Measurements from ENCODE around the gene ABCF1. TPM values are rescaled to one million over a fixed set of nuclear protein-coding genes. Genes with fewer than 3 reads are reported as not detected.

ABCF1 gene
- total and polyA plus RNA-seq, 9 of the 15 experiments (the other 6 are each of a cell fraction or from before 2014, with no cell fraction given), result 41.6 to 193 (median 102) TPM

DNA sequence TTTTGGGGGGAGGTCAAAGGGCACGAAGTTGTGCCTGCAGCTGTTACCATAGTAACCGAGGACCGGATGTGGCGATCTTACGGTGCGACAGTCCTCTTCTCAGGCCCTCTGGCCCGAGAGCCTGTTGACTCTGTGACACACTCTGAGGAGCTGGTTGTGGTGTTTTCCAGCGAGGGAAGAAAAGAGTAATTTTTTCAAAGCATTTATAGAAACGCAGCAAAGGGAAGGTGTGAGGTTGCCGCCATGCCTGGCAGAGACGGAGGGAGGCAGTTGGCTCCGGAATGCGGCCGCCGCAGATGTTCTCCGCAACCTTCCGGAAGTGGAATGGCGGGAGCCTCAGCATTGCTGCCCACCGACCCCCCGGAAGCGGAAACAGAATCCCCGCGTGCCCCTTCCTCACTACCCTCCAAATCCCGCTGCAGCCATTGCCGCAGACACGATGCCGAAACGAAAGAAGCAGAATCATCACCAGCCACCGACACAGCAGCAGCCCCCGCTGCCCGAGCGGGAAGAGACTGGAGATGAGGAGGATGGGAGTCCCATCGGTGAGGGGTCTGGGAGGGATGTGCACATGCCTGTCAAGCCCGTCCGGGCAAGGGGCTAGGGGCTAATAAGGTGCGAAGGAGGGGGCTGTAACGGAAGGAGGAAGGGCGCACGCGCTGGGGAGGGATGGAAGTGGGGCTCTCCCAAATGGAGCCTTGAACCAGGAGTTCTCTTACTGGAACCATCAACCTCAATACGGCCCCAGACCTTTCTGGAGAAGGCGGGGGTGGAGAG is 14.1 kb upstream of the ABCF1 start, which contains the start of gene PRR3 (continued):
- peak; percentile 76 for TF ChIP-seq HDAC8 (tag; IDR thresholded peaks at IDR 0.05)
- no peak for TF ChIP-seq TAF15 (IDR thresholded peaks at IDR 0.05; ENCODE audit: low read depth, low read length)
- TF ChIP-seq LARP7 (IDR thresholded peaks at IDR 0.05), result 0 out of 2 replicates have a peak, but pooled peaks have one; percentile 43
- TF ChIP-seq, protein P1, sequence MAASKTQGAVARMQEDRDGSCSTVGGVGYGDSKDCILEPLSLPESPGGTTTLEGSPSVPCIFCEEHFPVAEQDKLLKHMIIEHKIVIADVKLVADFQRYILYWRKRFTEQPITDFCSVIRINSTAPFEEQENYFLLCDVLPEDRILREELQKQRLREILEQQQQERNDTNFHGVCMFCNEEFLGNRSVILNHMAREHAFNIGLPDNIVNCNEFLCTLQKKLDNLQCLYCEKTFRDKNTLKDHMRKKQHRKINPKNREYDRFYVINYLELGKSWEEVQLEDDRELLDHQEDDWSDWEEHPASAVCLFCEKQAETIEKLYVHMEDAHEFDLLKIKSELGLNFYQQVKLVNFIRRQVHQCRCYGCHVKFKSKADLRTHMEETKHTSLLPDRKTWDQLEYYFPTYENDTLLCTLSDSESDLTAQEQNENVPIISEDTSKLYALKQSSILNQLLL (CRISPR knock-in tag; IDR thresholded peaks at IDR 0.05; ENCODE audit: borderline replicate concordance), result no peak
- TF ChIP-seq HNRNPUL1 (IDR thresholded peaks at IDR 0.05; ENCODE audit: low read length), result 0 out of 2 replicates have a peak, but pooled peaks have one; percentile 59
- no peak for TF ChIP-seq NCOA2 (IDR thresholded peaks at IDR 0.05; ENCODE audit: partially characterized antibody in 2 of 2)
- TF ChIP-seq ZNF583 (CRISPR knock-in tag; IDR thresholded peaks at IDR 0.05), result no peak
- no peak for TF ChIP-seq ESRRB (CRISPR knock-in tag; IDR thresholded peaks at IDR 0.05; ENCODE audit: borderline replicate concordance)
- TF ChIP-seq, protein P2, sequence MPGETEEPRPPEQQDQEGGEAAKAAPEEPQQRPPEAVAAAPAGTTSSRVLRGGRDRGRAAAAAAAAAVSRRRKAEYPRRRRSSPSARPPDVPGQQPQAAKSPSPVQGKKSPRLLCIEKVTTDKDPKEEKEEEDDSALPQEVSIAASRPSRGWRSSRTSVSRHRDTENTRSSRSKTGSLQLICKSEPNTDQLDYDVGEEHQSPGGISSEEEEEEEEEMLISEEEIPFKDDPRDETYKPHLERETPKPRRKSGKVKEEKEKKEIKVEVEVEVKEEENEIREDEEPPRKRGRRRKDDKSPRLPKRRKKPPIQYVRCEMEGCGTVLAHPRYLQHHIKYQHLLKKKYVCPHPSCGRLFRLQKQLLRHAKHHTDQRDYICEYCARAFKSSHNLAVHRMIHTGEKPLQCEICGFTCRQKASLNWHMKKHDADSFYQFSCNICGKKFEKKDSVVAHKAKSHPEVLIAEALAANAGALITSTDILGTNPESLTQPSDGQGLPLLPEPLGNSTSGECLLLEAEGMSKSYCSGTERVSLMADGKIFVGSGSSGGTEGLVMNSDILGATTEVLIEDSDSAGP (CRISPR knock-in tag; IDR thresholded peaks at IDR 0.05), result peak; percentile 66; the same call in 1 of the 2 replicates
- peak; percentile 70 for TF ChIP-seq SETDB1 (IDR thresholded peaks at IDR 0.05; ENCODE audit: low read length)
- TF ChIP-seq MECOM (CRISPR knock-in tag; IDR thresholded peaks at IDR 0.05), result no peak
- peak; percentile 93 for TF ChIP-seq SUPT5H (IDR thresholded peaks at IDR 0.05)
- TF ChIP-seq TFAM (CRISPR knock-in tag; conservative IDR thresholded peaks at IDR 0.05), result no peak
- peak; percentile 64; the same call in 1 of the 2 replicates for TF ChIP-seq ZC3H4 (CRISPR knock-in tag; IDR thresholded peaks at IDR 0.05; ENCODE audit: borderline replicate concordance)
- TF ChIP-seq FOXJ2 (tag; IDR thresholded peaks at IDR 0.05), result peak; percentile 98
- no peak for TF ChIP-seq TCF7 (IDR thresholded peaks at IDR 0.05; ENCODE audit: borderline replicate concordance)
- TF ChIP-seq BCOR (IDR thresholded peaks at IDR 0.05), result no peak
- no peak for TF ChIP-seq ZNF696 (CRISPR knock-in tag; conservative IDR thresholded peaks at IDR 0.05)
- TF ChIP-seq, protein P3, sequence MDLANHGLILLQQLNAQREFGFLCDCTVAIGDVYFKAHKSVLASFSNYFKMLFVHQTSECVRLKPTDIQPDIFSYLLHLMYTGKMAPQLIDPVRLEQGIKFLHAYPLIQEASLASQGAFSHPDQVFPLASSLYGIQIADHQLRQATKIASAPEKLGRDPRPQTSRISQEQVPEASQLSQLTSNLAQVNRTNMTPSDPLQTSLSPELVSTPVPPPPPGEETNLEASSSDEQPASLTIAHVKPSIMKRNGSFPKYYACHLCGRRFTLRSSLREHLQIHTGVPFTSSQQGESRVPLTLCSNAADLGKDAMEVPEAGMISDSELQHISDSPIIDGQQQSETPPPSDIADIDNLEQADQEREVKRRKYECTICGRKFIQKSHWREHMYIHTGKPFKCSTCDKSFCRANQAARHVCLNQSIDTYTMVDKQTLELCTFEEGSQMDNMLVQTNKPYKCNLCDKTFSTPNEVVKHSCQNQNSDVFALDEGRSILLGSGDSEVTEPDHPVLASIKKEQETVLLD (IDR thresholded peaks at IDR 0.05), result no peak
- TF ChIP-seq NONO (IDR thresholded peaks at IDR 0.05; ENCODE audit: low read depth in 2 of 2, low read length in 1 of 2), result no peak
- TF ChIP-seq, protein P4, sequence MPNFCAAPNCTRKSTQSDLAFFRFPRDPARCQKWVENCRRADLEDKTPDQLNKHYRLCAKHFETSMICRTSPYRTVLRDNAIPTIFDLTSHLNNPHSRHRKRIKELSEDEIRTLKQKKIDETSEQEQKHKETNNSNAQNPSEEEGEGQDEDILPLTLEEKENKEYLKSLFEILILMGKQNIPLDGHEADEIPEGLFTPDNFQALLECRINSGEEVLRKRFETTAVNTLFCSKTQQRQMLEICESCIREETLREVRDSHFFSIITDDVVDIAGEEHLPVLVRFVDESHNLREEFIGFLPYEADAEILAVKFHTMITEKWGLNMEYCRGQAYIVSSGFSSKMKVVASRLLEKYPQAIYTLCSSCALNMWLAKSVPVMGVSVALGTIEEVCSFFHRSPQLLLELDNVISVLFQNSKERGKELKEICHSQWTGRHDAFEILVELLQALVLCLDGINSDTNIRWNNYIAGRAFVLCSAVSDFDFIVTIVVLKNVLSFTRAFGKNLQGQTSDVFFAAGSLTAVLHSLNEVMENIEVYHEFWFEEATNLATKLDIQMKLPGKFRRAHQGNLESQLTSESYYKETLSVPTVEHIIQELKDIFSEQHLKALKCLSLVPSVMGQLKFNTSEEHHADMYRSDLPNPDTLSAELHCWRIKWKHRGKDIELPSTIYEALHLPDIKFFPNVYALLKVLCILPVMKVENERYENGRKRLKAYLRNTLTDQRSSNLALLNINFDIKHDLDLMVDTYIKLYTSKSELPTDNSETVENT (CRISPR knock-in tag; IDR thresholded peaks at IDR 0.05), result 0 out of 2 replicates have a peak, but pooled peaks have one; percentile 79

Data from K562 (cell line).